IPS-NIHi11 (cell line): ENCODE data around the gene VAPB.

Experiments used
- DNase-seq: peaks from one replicate; pipeline ENCODE4 v3.0.0; 2012; ENCODE audit warnings: mixed read lengths, low spot score

VAPB gene

DNA sequence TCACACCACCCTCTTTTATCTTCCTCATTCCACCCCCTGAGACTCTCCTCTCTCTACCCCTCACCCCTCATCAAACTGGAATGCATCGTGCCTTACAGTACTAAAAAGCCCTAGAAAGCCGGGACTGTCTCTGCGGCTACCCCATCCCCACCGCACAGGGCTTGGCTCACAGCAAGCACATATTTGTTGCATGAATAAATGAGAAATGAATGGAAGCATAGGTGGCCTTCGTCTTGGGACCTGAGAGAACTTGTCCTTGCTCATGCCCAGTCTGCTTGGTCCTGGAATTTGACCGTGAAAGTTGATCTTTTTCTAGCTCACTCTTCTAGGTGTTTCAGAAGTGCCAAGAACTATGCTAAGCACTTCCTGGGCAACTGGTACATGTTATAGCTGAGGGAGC lies 72.9 kb downstream of the VAPB start:
- no peak for DNase-seq

GRCh38 chr20:58463256-58463655 lies 74.2 kb downstream of the VAPB start:
- DNase-seq, result no peak

GRCh38 chr20:58464838-58465237 lies 75.8 kb downstream of the VAPB start:
- DNase-seq, result no peak

GRCh38 chr20:58466095-58466708 lies 77.2 kb downstream of the VAPB start:
- no peak for DNase-seq

DNA sequence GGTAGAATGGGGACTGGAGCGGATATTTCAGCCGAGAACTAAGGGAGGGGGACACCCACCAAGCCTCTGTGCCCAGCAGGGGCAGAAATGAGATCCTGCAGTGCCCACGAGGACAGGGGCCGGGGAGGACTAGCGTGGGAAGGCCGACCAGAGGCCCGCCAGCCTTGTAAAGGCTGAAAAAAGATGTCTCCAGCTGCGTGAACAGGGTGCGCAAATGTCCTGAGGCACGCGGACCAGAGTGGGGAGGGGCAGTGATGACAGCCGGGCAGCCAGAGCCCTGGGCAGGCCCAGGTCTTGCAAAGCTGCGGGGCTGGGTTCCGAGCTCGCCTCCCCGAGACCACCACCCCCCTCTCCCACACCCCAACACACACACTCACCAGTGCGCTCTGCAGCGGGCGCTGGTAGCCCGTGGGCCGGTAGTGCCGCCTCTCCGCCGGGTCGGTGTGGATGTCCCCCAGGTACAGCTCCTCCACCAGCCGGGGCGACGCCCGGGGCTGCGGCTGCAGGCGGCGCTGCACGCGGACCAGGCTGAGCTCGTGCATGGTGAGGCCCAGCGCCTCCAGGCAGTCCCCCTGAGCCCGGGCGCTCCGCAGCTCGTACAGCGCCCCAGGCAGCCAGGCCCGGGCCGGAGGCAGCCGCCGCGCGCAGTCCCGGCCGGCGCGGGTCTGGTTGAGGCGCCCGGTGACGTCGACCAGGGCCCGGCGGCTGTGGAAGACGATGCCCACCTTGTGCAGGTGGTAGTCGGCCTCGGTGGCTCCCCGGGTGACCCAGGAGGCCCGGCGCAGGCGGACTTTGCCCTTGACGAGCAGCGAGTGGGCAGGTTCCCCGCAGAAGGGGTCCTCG lies 77.9 kb downstream of the VAPB start:
- no peak for DNase-seq

DNA sequence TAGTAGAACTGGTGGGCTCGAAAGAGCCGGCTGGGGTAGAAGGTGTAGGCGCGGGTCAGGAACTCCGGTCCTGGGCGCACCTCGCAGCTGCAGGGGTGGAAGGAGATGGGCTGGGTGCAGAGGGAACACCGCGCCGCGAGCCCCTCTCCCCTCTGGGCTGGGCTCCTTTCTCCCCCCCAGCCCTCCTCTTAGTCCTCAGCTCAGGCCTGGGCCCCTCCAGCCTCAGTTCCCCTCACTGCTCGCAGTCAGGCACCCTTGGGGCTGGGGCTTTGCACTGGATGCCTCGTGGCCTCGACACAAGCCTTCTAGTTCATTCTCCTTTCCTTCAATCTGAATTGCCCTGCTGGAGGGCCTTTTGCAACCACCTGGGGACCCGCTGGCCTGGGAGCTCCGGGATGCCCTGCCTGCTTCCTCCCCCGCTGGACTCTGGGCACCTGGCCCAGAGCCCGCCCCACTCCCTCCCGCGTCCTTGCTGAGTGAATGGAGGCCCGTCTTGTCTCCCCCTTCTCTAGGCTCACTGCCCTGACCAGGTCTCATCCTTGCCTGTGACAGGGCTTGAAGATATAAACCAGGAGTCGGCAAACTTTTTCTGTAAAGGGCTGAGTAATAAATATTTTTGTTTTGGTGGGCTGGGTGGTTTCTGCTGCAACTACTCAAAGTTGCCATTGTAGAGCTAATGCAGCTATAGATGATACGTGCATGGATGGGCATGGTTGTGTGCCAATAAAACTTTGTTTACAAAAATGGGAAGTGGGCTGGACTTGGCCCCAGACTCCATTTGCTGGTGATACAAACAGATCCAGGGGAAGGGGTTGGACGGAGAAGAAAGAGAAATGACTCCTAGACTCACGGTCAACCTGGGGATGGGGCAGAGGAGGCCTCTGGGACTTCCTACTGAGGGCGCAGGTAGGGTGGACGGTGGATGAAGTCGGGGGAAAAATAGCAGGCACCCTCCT lies 78.8 kb downstream of the VAPB start:
- DNase-seq, result peak; percentile 58

DNA sequence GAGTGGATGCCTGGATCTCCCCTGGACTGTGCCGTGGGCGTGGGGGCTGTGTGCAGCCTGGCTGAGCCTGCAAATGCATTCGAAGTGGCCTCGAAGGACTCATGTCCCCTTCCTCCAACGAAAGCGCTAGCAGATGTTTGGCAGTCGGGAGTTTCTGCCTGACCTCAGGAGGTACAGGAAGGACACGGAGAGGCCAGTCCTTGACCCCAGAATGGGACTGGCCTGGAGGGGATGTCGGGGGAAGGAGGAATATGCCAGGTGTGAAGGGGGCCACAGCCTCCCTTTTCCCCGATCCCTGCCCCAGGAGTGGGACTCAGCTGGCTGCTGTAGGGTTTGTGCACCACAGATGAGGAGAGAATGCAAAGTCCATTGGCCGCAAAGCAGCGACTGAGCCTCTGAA lies 80.6 kb downstream of the VAPB start:
- DNase-seq, result no peak

GRCh38 chr20:58470336-58471192 lies 81.5 kb downstream of the VAPB start:
- DNase-seq, result no peak

GRCh38 chr20:58471193-58472164 lies 82.5 kb downstream of the VAPB start:
- no peak for DNase-seq

- no peak for DNase-seq
Observed at GRCh38 chr20:58472273-58473018, 83.4 kb downstream of the VAPB start.

DNA sequence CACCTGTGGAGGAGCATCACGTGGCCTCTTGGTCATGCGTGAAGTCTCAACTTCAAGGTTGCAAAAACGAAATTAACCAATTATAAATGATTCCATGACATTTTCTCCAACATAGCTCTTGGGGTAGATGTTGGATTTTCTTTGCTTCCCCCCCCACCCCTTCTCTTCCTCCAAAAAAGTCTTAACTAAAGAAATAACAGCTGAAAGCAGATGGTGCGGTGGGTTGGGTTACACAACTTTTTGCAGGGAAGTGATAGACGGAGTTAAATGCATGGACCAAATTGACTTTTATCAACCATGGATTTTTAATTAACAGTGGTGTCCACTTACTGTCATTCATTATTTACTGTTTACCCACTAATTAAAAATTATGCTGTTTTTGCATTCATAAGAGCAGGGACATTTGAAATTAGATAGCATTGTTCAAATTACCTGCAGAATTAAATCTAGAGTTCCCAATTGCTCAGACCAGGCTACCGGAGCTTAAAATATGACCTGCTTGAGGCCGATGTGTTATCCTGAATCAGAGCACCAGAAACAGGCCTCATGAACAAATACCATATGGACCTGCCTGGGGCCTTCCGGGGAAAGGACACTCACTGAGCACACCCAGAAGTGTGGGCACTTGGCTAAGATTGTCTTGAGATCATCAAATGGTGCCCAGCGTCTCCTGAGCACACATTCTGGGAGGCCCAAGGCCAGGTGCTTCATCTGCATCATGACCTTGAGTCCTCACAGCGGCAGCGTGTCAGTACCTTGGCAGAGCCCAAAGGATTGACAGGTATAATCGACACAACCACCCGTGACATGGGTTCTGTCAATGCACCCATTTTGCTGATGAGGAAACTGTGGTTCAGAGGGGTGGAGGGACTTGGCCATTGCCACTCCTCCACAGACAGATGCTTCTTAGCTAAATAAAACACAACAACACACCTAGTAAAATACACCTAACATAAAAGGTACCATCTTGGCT lies 84.7 kb downstream of the VAPB start:
- no peak for DNase-seq

- no peak for DNase-seq
Observed at GRCh38 chr20:58475466-58475865, 86.4 kb downstream of the VAPB start.

DNA sequence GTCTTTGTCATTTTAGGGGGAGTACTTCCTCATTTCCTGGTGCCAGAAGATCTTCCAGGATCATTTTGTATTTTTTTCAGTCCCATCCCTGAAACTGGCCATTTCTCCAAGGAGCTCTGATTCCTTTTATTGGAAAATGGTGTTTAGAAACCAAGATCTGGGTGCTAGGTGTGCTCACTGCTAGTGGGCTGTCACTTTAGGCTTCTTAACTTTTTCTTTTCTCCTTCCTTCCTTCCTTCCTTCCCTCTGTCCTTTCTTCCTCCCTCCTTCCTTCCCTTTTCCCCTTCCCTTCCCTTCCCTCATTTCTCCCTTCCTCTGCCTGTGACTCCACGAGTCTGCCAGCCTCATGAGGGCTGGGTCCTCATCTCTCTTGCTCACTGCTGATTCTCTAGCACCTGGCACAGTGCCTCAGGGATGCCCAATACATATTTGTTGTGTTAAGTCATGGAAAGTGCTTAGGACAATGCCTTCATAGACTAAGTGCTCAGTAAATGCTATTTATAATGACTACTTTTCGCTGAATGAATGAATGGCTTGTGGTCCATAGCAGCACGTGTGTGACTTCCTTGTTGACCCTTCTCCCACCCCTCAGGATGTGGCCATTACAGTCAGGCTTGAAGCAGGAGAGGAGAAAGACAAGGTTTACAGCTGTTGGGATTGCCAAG lies 89.2 kb downstream of the VAPB start:
- no peak for DNase-seq

DNA sequence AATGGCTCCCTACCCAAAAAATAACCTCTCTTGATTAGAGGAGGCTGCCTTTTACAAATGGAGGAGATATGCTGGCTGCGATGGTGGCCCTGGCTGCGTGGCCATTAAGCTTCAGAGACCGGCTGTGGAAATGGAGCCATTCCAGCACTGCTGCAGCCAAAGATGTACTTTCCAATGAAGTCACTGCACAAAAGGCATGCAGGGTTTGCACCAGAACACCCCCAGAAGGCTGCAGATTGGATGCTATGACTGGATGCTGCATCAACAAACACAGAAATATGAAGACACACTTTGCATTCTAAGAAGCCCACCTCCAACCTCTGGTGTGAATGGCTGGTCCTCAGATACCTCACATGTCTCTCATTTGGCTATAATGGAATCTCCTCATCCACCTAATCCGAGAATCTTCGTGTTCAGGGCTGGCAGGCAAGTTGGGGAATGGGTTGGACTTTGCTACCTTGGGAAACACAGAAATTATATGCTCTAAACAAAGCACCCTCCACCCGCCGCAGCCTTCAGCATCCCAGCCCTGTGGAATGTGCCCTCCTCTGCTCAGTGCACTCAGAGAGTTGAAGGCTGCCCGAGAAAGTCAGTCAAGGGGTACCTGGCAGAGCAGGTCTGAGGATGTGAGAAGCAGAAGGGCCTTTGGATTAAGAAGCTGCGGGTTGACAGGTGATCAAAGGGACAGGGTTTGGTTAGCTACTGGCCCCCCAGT lies 90.9 kb downstream of the VAPB start:
- DNase-seq, result no peak

- DNase-seq, result no peak
Observed at GRCh38 chr20:58480551-58481336, 91.7 kb downstream of the VAPB start.

GRCh38 chr20:58481481-58482021 lies 92.5 kb downstream of the VAPB start:
- peak; percentile 95 for DNase-seq
